ENCODE data around the gene LRRC2.
"Not testable (repeated sequence)": the region's sequence is repeated elsewhere in the genome, so short reads cannot be mapped to it uniquely, and the experiment has no call there.

GRCh38 chr3:46522201-46522600 lies 43.9 kb downstream of the LRRC2 start:
- TF ChIP-seq POLR2A (IDR thresholded peaks at IDR 0.05); POLR2AphosphoS5 (IDR thresholded peaks at IDR 0.05; ENCODE audit: insufficient read depth in 1 of 2, low read depth in 1 of 2): not testable (repeated sequence)
